ENCODE data around the gene SLC4A11.

DNA sequence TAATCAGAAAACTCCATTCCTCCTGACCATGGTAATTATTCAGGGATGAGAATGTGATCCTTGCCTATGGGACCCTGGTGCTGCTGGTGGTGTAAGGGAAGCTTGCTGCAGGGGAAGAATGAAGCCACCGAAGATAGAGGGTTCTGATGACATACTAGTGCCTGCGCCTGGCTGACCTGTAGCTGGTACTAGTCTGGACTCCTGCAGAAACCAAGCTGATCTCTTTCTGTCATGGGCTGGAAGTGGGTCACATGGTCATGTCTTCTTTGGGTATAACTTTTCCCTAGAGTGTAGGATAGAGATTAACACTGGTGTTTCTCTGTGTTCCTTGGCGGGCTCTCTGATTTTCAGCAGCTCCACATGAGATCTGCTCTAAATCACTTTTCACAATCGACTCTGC, 8.6 kb upstream of the SLC4A11 start:
- TF ChIP-seq POLR2A (IDR thresholded peaks at IDR 0.05; ENCODE audit: low read length), result no peak
- no peak for TF ChIP-seq GATA1 (IDR thresholded peaks at IDR 0.05; ENCODE audit: low read depth, low read length)
